Right kidney (tissue), 1 donor: ENCODE measurements around the gene RNU6-1.

ENCODE experiments used
- DNase-seq: peaks from one replicate; pipeline ENCODE4 v3.0.0-alpha.2; 2016

The RNU6-1 gene

DNA sequence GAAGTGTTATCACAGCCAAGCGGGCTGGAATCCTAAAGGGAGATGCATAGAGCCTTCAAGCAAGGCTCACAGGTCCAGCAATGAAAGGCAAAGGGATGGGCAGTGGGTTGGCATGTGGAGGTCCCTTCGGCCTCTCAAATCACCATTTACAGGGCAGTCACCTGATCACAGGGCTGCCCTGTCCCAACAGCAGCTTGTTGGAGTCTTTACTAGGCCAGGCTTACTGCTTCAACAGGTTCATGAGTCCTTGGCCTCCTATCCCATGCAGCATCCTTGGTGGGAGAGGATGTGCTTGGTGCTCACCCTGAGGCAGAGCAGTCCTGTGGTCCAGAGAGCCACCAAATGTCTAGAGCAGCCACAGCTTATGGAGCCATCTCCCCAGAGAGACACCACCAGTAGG is 38.7 kb downstream of the RNU6-1 start:
- no peak for DNase-seq

- DNase-seq, result no peak
Measured at GRCh38 chr15:67799801-67800205, 40.0 kb downstream of the RNU6-1 start.

- DNase-seq, result no peak
Measured at GRCh38 chr15:67796196-67797127, 43.4 kb downstream of the RNU6-1 start.

DNA sequence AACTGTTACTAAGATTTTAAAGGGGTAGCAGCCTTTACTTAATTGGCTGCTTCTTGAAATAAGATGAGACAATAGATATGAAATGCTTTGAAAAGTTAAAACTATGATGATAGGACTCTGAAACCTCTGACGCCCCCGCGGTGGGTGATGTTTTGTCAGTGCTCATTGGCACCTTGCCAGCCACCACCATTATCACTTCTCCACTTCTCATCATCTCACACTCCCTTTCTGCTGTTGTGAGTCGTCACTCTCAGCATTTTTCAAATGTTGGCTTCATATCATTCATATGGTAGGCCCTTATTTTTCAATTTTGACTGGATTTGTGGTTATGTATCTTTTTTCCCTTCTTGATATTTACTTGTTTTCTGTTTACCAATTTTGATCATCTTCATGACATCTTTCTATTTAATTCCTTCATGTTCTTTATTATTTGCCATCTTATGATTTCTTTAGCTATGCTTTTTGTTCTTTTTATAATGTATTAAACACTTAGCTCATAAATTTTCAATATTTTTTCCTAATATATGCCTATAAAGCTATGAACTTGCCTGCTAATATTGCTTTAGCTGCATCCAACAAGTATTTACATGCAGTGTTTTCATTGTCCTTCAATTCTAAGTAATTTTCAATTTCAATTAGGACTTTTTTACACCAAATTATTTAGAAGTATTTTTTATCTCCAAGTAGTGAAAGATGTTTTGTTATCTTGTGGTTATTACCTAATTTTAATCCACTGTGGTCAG is 44.8 kb downstream of the RNU6-1 start:
- DNase-seq, result no peak

- no peak for DNase-seq
Measured at GRCh38 chr15:67792250-67792942, 47.4 kb downstream of the RNU6-1 start.

DNA sequence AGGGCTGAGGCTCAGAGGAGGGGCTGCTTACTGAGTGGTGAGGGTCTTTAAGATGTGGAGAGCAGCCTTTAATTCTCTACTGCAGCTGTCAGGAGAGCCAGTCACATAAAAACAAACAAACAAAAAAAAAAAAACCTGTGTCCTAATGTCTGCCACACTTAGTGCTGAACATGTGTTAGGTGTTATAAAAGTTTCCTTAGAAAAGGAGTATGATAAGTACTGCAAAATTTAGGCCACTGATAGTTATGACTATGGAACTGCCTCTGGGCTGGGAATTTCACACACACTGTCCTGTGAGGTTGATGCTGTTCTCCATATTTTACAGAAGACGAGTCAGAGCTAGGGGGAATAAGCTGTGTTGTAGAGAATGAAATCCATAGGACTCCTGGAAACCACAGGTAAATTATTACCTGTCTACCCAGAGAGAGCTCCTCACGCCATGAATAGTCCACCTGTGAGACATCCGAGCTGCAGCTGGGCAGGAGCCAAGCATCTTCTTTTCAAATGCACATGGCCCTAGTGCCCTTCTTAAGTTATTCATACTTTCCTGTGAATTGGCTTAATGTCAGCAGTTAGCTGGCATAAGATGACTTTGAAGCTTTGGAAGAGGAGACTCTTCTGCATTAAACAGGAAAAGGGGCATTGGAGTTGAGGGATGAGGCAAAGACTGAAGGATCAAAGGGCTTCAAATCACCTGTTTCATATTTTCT is 49.1 kb downstream of the RNU6-1 start:
- no peak for DNase-seq
